AG08396 (cell line): Measurements from ENCODE around the gene TNIP2.
A peak's percentile ranks its signal among the peaks of the same experiment; 100 is the strongest.

ENCODE experiments used
- DNase-seq: peaks from one replicate; pipeline ENCODE4 v3.0.0; 2012; ENCODE audit warnings: low spot score, mixed read lengths

The TNIP2 gene

GRCh38 chr4:2755821-2756690 lies at the start of gene TNIP2:
Gene TNIP2, minus strand, starts transcription at chr4:2756336. Its CDS starts 47 bp downstream, at chr4:2756289.
- DNase-seq: peak; percentile 99

- DNase-seq: no peak
These were observed 48.9 kb upstream of the TNIP2 start for GRCh38 chr4:2804973-2805501.

GRCh38 chr4:2804449-2804972 lies 48.4 kb upstream of the TNIP2 start:
- DNase-seq: no peak

GRCh38 chr4:2803624-2804448 lies 47.7 kb upstream of the TNIP2 start:
- DNase-seq: no peak

GRCh38 chr4:2802618-2803531 lies 46.7 kb upstream of the TNIP2 start:
- DNase-seq: no peak

- DNase-seq: peak; percentile 61
These were observed 44.8 kb upstream of the TNIP2 start for GRCh38 chr4:2800691-2801596.

- DNase-seq: no peak
These were observed 44.0 kb upstream of the TNIP2 start for GRCh38 chr4:2799971-2800690.

- no peak for DNase-seq
These were observed 43.2 kb upstream of the TNIP2 start for GRCh38 chr4:2799224-2799911.

GRCh38 chr4:2798399-2799223 lies 42.5 kb upstream of the TNIP2 start:
- DNase-seq: no peak

- DNase-seq: no peak
These were observed 41.6 kb upstream of the TNIP2 start for GRCh38 chr4:2797545-2798305.

- DNase-seq: no peak
These were observed 40.9 kb upstream of the TNIP2 start for GRCh38 chr4:2796849-2797544.

GRCh38 chr4:2795893-2796848 lies 40.0 kb upstream of the TNIP2 start:
- DNase-seq: no peak

- no peak for DNase-seq
These were observed 39.3 kb upstream of the TNIP2 start for GRCh38 chr4:2795300-2795892.

- DNase-seq: no peak
These were observed 38.6 kb upstream of the TNIP2 start for GRCh38 chr4:2794486-2795299.
